PC-9 (cell line): ENCODE results near the gene DENND1A. TPM values are rescaled to one million over a fixed set of nuclear protein-coding genes. Genes with fewer than 3 reads are reported as not detected.

Source experiments
- BruUV-seq: library from RNA; stranded (reverse); fragments of 400-500 nt; replicated peaks from 2 replicates; lab custom pipeline; 2021; lab: Mats Ljungman, UMichigan
- CTCF ChIA-PET: fragments of 300-600 bp; sonication (Branson Sonifier 250); formaldehyde crosslinking; loops from one replicate; lab custom pipeline; 2022; ENCODE audit warnings: antibody characterized with exemption; lab: Charles Lee
- POLR2A ChIA-PET: fragments of 300-600 bp; sonication (Branson Sonifier 250); formaldehyde crosslinking; loops from one replicate; lab custom pipeline; 2022; ENCODE audit warnings: antibody characterized with exemption; ENCODE audit not compliant: unreplicated experiment; lab: Charles Lee
- DNase-seq, 2 experiments: peaks; one replicate each; pipeline versions ENCODE4 v3.0.0 to v3.0.0-alpha.2; 2015 to 2022; ENCODE audit warnings: mixed read lengths in 1 of 2
- H2AFZ ChIP-seq: fragments of 200-600 bp; sonication (generic); 2 replicates; pipeline ENCODE4 v1.8.1; 2017; ENCODE audit warnings: antibody characterized with exemption
- H3F3A ChIP-seq: fragments of 200-600 bp; sonication (generic); 2 replicates; pipeline ENCODE4 v1.8.1; 2017; ENCODE audit warnings: antibody characterized with exemption, mild to moderate bottlenecking, low read depth; ENCODE audit not compliant: insufficient read depth
- H3K27ac ChIP-seq: fragments of 200-600 bp; sonication (generic); 2 replicates; pipeline ENCODE4 v1.6.1; 2016; ENCODE audit warnings: mixed run types
- H3K27me3 ChIP-seq: fragments of 200-600 bp; sonication (generic); 2 replicates; pipeline ENCODE4 v1.6.1; 2016; ENCODE audit warnings: low read depth, mixed run types; ENCODE audit not compliant: insufficient read depth
- H3K36me3 ChIP-seq: fragments of 200-600 bp; sonication (generic); 2 replicates; pipeline ENCODE4 v1.6.1; 2016; ENCODE audit warnings: low read depth, mixed run types
- H3K4me1 ChIP-seq: fragments of 200-600 bp; sonication (generic); replicated peaks from 2 replicates; pipeline ENCODE4 v1.6.1; 2016; ENCODE audit warnings: mixed run types; ENCODE audit not compliant: insufficient read depth
- H3K4me2 ChIP-seq: fragments of 200-600 bp; sonication (generic); 2 replicates; pipeline ENCODE4 v1.6.1; 2017; ENCODE audit warnings: mixed run types
- H3K4me3 ChIP-seq: fragments of 200-600 bp; sonication (generic); 2 replicates; pipeline ENCODE4 v1.6.1; 2016; ENCODE audit warnings: mixed run types
- H3K79me2 ChIP-seq: fragments of 200-600 bp; sonication (generic); 2 replicates; pipeline ENCODE4 v1.6.1; 2017; ENCODE audit warnings: low read depth, mixed run types
- H3K9me2 ChIP-seq: fragments of 200-600 bp; sonication (generic); 2 replicates; pipeline ENCODE4 v1.8.1; 2017; ENCODE audit warnings: mild to moderate bottlenecking; ENCODE audit not compliant: insufficient read depth
- H3K9me3 ChIP-seq: fragments of 200-600 bp; sonication (generic); 2 replicates; pipeline ENCODE4 v1.8.1; 2016; ENCODE audit warnings: low read depth; ENCODE audit not compliant: insufficient read depth
- H4K20me1 ChIP-seq: fragments of 200-600 bp; sonication (generic); 2 replicates; pipeline ENCODE4 v1.8.1; 2017; ENCODE audit not compliant: insufficient read depth
- CTCF ChIP-seq: fragments of 200-600 bp; sonication (generic); conservative IDR thresholded peaks from 2 replicates; pipeline ENCODE4 v1.6.1; 2017; ENCODE audit warnings: mixed run types, antibody characterized with exemption, mild to moderate bottlenecking, moderate library complexity
- EZH2 ChIP-seq: fragments of 200-600 bp; sonication (generic); IDR thresholded peaks from 2 replicates; pipeline ENCODE4 v1.8.0; 2017; ENCODE audit warnings: antibody characterized with exemption, low read depth
- intact Hi-C: fragments of 100-400 bp; cut with micrococcal nuclease; formaldehyde crosslinking; loops from one replicate; pipeline ENCODE4 v1.10.0; 2022; ENCODE audit not compliant: unreplicated experiment
- total RNA-seq: library from RNA; stranded (reverse); gene quantifications from 2 replicates; pipeline ENCODE4 v1.2.3, GENCODE V29; 2021

The DENND1A gene
- total RNA-seq, 1 experiment from 2014 or later: 37.7 TPM

DNA sequence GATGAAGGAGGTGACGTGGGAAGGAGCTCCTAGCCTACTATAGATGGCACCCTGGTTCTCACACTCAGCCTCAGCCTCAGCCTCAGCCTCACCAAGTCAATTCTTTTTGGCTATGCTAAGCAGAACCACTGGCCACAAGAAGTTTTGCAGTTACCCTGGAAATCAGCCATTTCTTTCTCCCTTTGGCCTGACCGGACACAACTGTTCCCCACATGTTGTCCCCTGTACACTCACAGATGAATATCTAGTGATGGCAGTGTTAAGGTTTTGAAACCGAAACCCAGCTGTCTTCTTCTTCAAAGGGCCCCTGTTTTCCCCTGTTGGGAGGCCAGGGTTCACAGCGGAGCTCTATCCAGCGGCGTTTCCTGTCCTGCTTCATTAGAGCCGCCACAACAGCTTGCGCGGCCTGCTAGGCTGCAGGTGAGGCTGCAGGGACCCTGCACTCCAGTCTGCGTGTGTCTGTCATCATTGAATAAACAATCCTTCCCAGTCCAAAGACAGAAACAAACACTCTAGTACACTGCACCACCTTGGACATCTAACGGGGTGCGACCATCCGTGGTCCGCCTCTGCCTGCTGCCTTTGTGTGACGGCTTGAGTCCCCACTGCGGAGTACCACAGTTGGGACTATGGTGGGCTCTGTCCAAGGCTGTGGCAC, 250.5 kb downstream of the DENND1A start:
- Histone ChIP-seq H3K4me1 (no peaks in the 10 kb centered on the region), H3K27me3 (no peaks in the 10 kb centered on the region), H3F3A (no peaks in the 10 kb centered on the region), H3K4me3 (no peak overlapping the region), H3K9me3 (no peaks in the 10 kb centered on the region), H2AFZ (no peak overlapping the region), H4K20me1 (no peaks in the 10 kb centered on the region), H3K36me3 (no peaks in the 10 kb centered on the region), H3K9me2 (no peaks in the 10 kb centered on the region), H3K27ac (no peak overlapping the region), H3K4me2 (no peak overlapping the region), H3K79me2 (no peaks in the 10 kb centered on the region)
- POLR2A ChIA-PET: no interaction called here
- DNase-seq: no peak
- intact Hi-C loops: no loop called here
- no peak for TF ChIP-seq CTCF
- no peak for TF ChIP-seq EZH2
- CTCF ChIA-PET: no interaction called here
- no TSS peak for BruUV-seq

DNA sequence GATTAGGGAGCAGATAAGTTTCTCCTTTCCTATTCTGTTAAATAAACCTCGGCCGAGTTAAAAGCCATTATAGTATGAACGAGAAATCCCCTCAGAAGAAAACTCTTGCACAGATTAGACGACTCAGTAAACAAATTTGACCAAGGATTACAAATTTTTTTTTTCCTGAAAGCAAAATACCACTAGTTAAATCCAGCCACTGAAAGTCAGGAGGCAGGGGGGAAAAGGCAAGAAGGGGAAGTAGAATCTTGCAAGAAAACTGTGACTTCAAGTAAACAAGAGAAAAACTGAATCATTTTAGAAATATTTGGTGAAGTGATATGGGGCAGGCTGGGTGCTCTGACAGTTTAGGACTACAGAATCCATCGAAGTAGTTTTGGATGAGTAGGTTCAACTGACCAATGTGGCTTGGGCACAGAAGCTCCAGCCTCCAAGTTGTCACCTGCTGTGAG, 251.0 kb downstream of the DENND1A start:
- no peak overlapping the region for H3K4me2 ChIP-seq
- TF ChIP-seq EZH2: no peak
- no peak for TF ChIP-seq CTCF
- no peaks in the 10 kb centered on the region for H3K9me3 ChIP-seq
- no peaks in the 10 kb centered on the region for H3K27me3 ChIP-seq
- intact Hi-C loops: no loop called here
- H3K36me3 ChIP-seq: no peaks in the 10 kb centered on the region
- ChIA-PET POLR2A (no interaction called here), CTCF (no interaction called here)
- no peaks in the 10 kb centered on the region for H3K4me1 ChIP-seq
- no peak overlapping the region for H3K27ac ChIP-seq
- H3F3A ChIP-seq: no peaks in the 10 kb centered on the region
- H3K79me2 ChIP-seq: no peaks in the 10 kb centered on the region
- DNase-seq: no peak
- H2AFZ ChIP-seq: no peak overlapping the region
- no peak overlapping the region for H3K4me3 ChIP-seq
- no TSS peak for BruUV-seq
- no peaks in the 10 kb centered on the region for H4K20me1 ChIP-seq
- no peaks in the 10 kb centered on the region for H3K9me2 ChIP-seq

DNA sequence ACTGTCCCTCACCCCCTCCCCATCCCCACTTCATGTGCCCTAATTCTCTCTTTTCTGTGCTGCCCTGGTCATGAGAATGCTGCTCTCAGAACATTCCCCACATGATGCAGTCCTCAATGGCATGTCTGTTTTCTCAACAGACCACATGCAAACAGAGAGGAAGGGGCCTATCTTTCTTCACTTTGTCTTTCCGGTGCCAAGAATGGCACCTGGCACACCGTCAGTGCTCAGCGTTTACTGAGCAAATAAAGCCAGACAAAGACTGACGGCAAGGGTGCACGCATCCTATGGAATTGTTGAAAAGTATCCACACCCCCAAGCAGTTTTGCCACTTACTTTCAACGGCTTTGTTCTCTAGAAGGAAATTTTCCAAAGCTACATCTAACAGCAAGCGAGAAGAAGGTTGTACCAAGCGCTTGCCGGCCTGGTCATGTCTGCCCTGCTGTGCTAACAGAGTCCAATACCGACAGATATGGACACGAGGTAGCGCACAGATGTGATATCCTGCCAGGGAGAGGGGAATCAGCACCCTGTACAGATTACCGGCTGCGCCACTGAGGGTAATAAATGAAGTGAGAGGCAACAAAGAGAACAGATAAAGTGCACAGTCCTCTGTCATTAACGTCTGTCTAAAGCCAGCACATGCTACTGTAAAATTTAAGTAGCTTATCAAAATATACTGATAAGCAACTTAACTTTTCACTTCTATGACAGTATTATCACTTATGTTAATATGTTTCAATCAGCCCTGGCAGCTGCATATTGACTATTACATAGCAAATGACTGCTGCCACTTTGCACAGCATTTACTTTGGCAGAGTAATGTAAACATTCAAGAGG, 251.7 kb downstream of the DENND1A start:
- CTCF ChIA-PET: no interaction called here
- no TSS peak for BruUV-seq
- no peaks in the 10 kb centered on the region for H3F3A ChIP-seq
- H3K9me2 ChIP-seq: no peaks in the 10 kb centered on the region
- H3K9me3 ChIP-seq: no peaks in the 10 kb centered on the region
- no peak overlapping the region for H3K27ac ChIP-seq
- H3K4me1 ChIP-seq: no peaks in the 10 kb centered on the region
- H3K4me3 ChIP-seq: no peak overlapping the region
- no peaks in the 10 kb centered on the region for H3K79me2 ChIP-seq
- DNase-seq: no peak
- no peak for TF ChIP-seq CTCF
- TF ChIP-seq EZH2: no peak
- H3K27me3 ChIP-seq: no peaks in the 10 kb centered on the region
- POLR2A ChIA-PET: interaction anchor here (0.6 kb wide), 1 partner anchor 16 kb away, joined by 3 read pairs; no protein-coding TSS in a partner anchor
- H3K4me2 ChIP-seq: no peak overlapping the region
- no peaks in the 10 kb centered on the region for H3K36me3 ChIP-seq
- intact Hi-C loops: no loop called here
- no peak overlapping the region for H2AFZ ChIP-seq
- no peaks in the 10 kb centered on the region for H4K20me1 ChIP-seq
